Hepatocyte (in vitro differentiated cells): ENCODE data around the gene ATN1. TPM values are rescaled to one million over a fixed set of nuclear protein-coding genes. Genes with fewer than 3 reads are reported as not detected.

Experiments
- DNase-seq: peaks from one replicate; pipeline ENCODE4 v3.0.0-alpha.2; 2016; ENCODE audit warnings: low spot score
- H2AFZ ChIP-seq: fragments of 200-600 bp; sonication (generic); 2 replicates; pipeline ENCODE4 v1.6.0; 2016; ENCODE audit warnings: antibody characterized with exemption, mild to moderate bottlenecking
- H3K27ac ChIP-seq: fragments of 200-600 bp; sonication (generic); 2 replicates; pipeline ENCODE4 v1.5.1; 2016; ENCODE audit warnings: mild to moderate bottlenecking
- H3K27me3 ChIP-seq: fragments of 200-600 bp; sonication (generic); 2 replicates; pipeline ENCODE4 v1.6.1; 2016
- H3K36me3 ChIP-seq: fragments of 200-600 bp; sonication (generic); replicated peaks from 2 replicates; pipeline ENCODE4 v1.5.1; 2016; ENCODE audit warnings: low read depth; ENCODE audit not compliant: insufficient read depth
- H3K4me1 ChIP-seq: fragments of 200-600 bp; sonication (generic); 2 replicates; pipeline ENCODE4 v1.5.1; 2016; ENCODE audit warnings: mild to moderate bottlenecking, moderate library complexity; ENCODE audit not compliant: insufficient read depth
- H3K4me2 ChIP-seq: fragments of 200-600 bp; sonication (generic); 2 replicates; pipeline ENCODE4 v1.6.0; 2016
- H3K4me3 ChIP-seq: fragments of 200-600 bp; sonication (generic); 2 replicates; pipeline ENCODE4 v1.5.1; 2016; ENCODE audit warnings: mild to moderate bottlenecking
- H3K79me2 ChIP-seq: fragments of 200-600 bp; sonication (generic); 2 replicates; pipeline ENCODE4 v1.6.0; 2017; ENCODE audit warnings: mild to moderate bottlenecking
- H3K9me2 ChIP-seq: fragments of 200-600 bp; sonication (generic); replicated peaks from 2 replicates; pipeline ENCODE4 v1.6.0; 2017; ENCODE audit warnings: mild to moderate bottlenecking; ENCODE audit not compliant: insufficient read depth
- H3K9me3 ChIP-seq: fragments of 200-600 bp; sonication (generic); 2 replicates; pipeline ENCODE4 v1.5.1; 2016; ENCODE audit warnings: low read depth, mild to moderate bottlenecking
- H4K20me1 ChIP-seq: fragments of 200-600 bp; sonication (generic); 2 replicates; pipeline ENCODE4 v1.6.0; 2016; ENCODE audit warnings: mild to moderate bottlenecking; ENCODE audit not compliant: insufficient read depth, poor library complexity, severe bottlenecking
- EZH2 ChIP-seq: fragments of 200-600 bp; sonication (generic); IDR thresholded peaks from 2 replicates; pipeline ENCODE4 v1.6.1; 2016; ENCODE audit warnings: antibody characterized with exemption, mild to moderate bottlenecking, borderline replicate concordance
- EZH2phosphoT487 ChIP-seq: fragments of 200-600 bp; sonication (generic); IDR thresholded peaks from one replicate; pipeline ENCODE4 v1.6.1; 2018; ENCODE audit warnings: antibody characterized with exemption, mild to moderate bottlenecking, low read depth, moderate library complexity; ENCODE audit not compliant: unreplicated experiment, severe bottlenecking
- WGBS: methylation state at CpG from one replicate; pipeline ENCODE4 v1.1.6; 2016; ENCODE audit warnings: low lambda C conversion rate; ENCODE audit errors: missing lambda C conversion rate; 5-methylcytosine and 5-hydroxymethylcytosine counted together
- polyA plus RNA-seq: library from polyadenylated mRNA; unstranded; fragments of >200 nt; fragmentation: Nextera tagmentation; extraction: Ambion mirVana; gene quantifications from 2 replicates; pipeline ENCODE4 v1.2.1, GENCODE V29; 2016
- total RNA-seq: library from RNA; depleted of rRNA; stranded (reverse); fragments of >200 nt; gene quantifications from 2 replicates; pipeline ENCODE4 v1.2.3, GENCODE V29; 2014
- TF ChIP-seq, protein P1 (sequence below): fragments of 200-600 bp; sonication (generic); IDR thresholded peaks from 2 replicates; pipeline ENCODE4 v1.5.1; 2016; ENCODE audit warnings: antibody characterized with exemption, mild to moderate bottlenecking; ENCODE audit not compliant: poor library complexity

Gene ATN1
- total and polyA plus RNA-seq, 2 experiments from 2014 or later = 15.8 to 32.7 TPM

DNA sequence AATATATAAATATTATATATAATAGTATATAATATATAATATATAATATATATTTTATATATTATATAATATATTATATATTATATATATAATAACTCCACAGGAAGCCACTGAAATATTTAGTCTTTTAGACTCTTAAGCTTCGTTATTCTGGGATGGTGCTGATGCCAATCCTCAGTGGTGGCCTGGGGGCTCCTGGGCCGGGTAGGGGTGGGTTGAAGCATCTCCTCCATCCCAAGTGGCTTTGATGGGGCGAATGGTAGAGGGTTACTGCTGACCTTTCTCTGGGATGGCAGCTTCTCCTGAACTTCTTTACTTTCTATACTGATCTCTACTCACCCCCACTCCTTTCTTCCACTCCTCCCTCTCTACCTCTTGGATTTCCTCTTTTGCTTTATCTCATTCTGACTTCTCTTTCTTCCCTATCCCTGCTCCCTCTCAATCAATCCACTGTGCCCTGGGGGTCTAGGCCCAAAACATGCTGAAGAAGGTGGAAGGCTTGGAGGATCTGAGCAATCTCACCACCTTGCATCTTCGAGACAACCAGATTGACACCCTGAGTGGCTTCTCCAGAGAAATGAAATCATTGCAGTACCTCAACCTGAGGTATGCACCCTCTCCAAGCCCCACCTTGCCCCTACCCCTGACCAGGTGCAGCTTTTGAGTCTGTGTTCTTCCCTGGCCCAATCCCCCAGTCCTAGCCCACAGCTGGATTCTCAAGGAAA is 18.2 kb upstream of the ATN1 start:
- no peaks in the 10 kb centered on the region for H3K79me2 ChIP-seq
- TF ChIP-seq, protein P1, sequence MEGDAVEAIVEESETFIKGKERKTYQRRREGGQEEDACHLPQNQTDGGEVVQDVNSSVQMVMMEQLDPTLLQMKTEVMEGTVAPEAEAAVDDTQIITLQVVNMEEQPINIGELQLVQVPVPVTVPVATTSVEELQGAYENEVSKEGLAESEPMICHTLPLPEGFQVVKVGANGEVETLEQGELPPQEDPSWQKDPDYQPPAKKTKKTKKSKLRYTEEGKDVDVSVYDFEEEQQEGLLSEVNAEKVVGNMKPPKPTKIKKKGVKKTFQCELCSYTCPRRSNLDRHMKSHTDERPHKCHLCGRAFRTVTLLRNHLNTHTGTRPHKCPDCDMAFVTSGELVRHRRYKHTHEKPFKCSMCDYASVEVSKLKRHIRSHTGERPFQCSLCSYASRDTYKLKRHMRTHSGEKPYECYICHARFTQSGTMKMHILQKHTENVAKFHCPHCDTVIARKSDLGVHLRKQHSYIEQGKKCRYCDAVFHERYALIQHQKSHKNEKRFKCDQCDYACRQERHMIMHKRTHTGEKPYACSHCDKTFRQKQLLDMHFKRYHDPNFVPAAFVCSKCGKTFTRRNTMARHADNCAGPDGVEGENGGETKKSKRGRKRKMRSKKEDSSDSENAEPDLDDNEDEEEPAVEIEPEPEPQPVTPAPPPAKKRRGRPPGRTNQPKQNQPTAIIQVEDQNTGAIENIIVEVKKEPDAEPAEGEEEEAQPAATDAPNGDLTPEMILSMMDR = no peak
- no peak for TF ChIP-seq EZH2
- TF ChIP-seq EZH2phosphoT487 = no peak

DNA sequence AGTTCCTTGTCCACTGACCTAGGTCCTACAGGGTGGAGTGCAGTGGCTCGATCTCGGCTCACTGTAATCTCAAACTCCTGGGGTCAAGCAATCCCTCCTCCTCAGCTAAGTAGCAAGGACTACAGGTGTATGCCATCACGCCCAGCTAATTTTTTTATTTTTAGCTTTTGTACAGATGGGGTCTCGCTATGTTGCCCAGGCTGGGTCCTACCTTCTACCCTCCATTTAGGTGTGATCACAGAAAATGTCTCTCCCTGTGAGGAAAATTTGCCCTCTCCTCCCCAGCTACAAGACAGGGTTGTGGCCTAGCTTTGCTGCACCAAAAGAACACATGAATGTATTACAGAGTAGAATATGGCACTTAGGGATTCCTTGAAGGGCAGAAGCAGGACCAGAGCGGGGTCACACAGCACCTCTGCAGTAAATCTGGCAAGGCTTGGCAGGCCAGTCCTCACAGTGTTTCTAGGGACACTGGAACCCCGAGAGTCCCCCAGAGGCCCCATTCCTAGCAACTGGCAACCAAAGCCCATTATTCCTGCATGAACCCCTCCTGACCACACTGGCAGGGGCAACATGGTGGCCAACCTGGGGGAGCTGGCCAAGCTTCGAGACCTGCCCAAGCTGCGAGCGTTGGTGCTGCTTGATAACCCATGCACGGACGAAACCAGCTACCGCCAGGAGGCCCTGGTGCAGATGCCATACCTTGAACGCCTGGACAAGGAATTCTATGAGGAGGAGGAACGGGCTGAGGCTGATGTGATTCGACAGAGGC is 15.4 kb upstream of the ATN1 start:
- DNase-seq = no peak
- no peaks in the 10 kb centered on the region for H3K9me2 ChIP-seq
- H3K36me3 ChIP-seq = no peaks in the 10 kb centered on the region
- no peak overlapping the region for H2AFZ ChIP-seq
- no peaks in the 10 kb centered on the region for H3K9me3 ChIP-seq
- no peak for TF ChIP-seq EZH2phosphoT487
- no peak for TF ChIP-seq EZH2
- TF ChIP-seq, protein P1 = no peak
- H3K79me2 ChIP-seq = no peaks in the 10 kb centered on the region
- H3K27ac ChIP-seq = no peak overlapping the region
- peaks cover 11% of the 10 kb centered on the region for H3K4me1 ChIP-seq
- no peak overlapping the region for H3K4me3 ChIP-seq
- H3K4me2 ChIP-seq = no peak overlapping the region
- peaks cover 16% of the 10 kb centered on the region for H3K27me3 ChIP-seq
- no peaks in the 10 kb centered on the region for H4K20me1 ChIP-seq
- WGBS = 92% methylated on average over 15 of the region's 15 CpGs

More for the DNA sequence above, 18.2 kb upstream of the ATN1 start:
- Histone ChIP-seq H2AFZ (no peak overlapping the region), H3K27ac (no peak overlapping the region), H3K4me2 (no peak overlapping the region), H3K4me1 (peaks cover 7% of the 10 kb centered on the region), H4K20me1 (no peaks in the 10 kb centered on the region), H3K27me3 (peaks cover 12% of the 10 kb centered on the region), H3K9me3 (no peaks in the 10 kb centered on the region), H3K9me2 (no peaks in the 10 kb centered on the region), H3K4me3 (no peak overlapping the region), H3K36me3 (no peaks in the 10 kb centered on the region)
- no peak for DNase-seq
- whole genome bisulfite sequencing = 91% methylated on average over 4 of the region's 4 CpGs

DNA sequence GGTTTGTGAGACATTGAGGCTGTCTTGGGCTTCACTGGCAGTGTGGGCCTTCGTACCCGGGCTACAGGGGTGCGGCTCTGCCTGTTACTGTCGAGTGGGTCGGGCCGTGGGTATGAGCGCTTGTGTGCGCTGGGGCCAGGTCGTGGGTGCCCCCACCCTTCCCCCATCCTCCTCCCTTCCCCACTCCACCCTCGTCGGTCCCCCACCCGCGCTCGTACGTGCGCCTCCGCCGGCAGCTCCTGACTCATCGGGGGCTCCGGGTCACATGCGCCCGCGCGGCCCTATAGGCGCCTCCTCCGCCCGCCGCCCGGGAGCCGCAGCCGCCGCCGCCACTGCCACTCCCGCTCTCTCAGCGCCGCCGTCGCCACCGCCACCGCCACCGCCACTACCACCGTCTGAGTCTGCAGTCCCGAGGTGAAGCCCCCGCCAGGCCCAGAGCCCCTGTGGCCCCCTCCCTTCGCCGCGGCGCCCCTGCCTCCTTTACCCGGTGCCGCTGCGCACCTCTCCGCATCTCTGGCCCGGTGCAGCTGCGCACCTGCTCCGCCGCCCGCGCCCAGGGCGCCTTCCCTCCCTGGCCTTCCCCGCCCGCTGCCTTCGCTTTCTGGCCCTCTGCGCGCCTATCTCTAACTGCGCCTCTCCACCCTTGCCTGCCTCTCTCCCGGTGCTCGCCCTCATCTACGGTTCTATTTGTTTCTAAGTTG is 13.4 kb upstream of the ATN1 start, which contains the start of gene ENO2:
Gene ENO2, plus strand, starts transcription at position 335 of the 701 bp plus-strand sequence. CDS start 1,253 bp downstream, outside the sequence.
- Histone ChIP-seq H2AFZ (peak within 1 kb of the TSS; percentile 96), H3K4me2 (peak within 1 kb of the TSS; percentile 99), H3K9me3 (no peaks in the 10 kb centered on the region), H3K36me3 (no peaks in the 10 kb centered on the region), H3K4me3 (peak within 1 kb of the TSS; percentile 52), H4K20me1 (no peaks in the 10 kb centered on the region), H3K79me2 (no peaks in the 10 kb centered on the region), H3K27ac (peak within 1 kb of the TSS; percentile 48), H3K4me1 (peaks cover 11% of the 10 kb centered on the region), H3K9me2 (no peaks in the 10 kb centered on the region), H3K27me3 (peaks cover 16% of the 10 kb centered on the region)
- no peak for TF ChIP-seq EZH2phosphoT487
- no peak for TF ChIP-seq EZH2
- TF ChIP-seq, protein P1 = no peak
- peak; percentile 86 for DNase-seq
- WGBS = 3% methylated on average over 20 of the region's 68 CpGs
